Uterus (tissue), 4 donors: ENCODE data around the gene PCDHGA9. TPM values are rescaled to one million over a fixed set of nuclear protein-coding genes. Genes with fewer than 3 reads are reported as not detected.

Experiments
- DNase-seq, 2 donors: peaks; one replicate each; pipeline ENCODE4 v3.0.0-alpha.2; 2019 to 2020
- H3K27ac ChIP-seq, 2 donors: fragments of 200-600 bp; sonication (generic); 1 replicate in 1 of 2; 2 replicates in 1 of 2; pipeline ENCODE4 v1.5.1; 2016 to 2018
- H3K27me3 ChIP-seq, 2 donors: fragments of 200-600 bp; sonication (generic); one replicate each; pipeline ENCODE4 v1.5.1; 2018 to 2019; ENCODE audit warnings: control low read depth in 1 of 2
- H3K36me3 ChIP-seq, 2 donors: fragments of 200-600 bp; sonication (generic); one replicate each; pipeline ENCODE4 v1.5.1; 2019; ENCODE audit warnings: control low read depth in 1 of 2
- H3K4me1 ChIP-seq, 2 donors: fragments of 200-600 bp; sonication (generic); one replicate each; pipeline ENCODE4 v1.5.1; 2018 to 2019; ENCODE audit warnings: control low read depth in 1 of 2
- H3K4me3 ChIP-seq, 2 donors: fragments of 200-600 bp; sonication (generic); 1 replicate in 1 of 2; 2 replicates in 1 of 2; pipeline ENCODE4 v1.5.1; 2018 to 2019; ENCODE audit warnings: mild to moderate bottlenecking in 1 of 2
- H3K9me3 ChIP-seq, 2 donors: fragments of 200-600 bp; sonication (generic); one replicate each; pipeline ENCODE4 v1.5.1; 2019; ENCODE audit warnings: control low read depth in 1 of 2
- CTCF ChIP-seq, 4 experiments: fragments of 200-600 bp in 2 of 4; fragments of 450-650 bp in 2 of 4; sonication (generic) in 2 of 4; IDR thresholded peaks; one replicate each; pipeline ENCODE4 v1.5.1; 2016 to 2019; ENCODE audit warnings: antibody characterized with exemption in 4 of 4, mild to moderate bottlenecking in 2 of 4, moderate library complexity in 1 of 4
- POLR2A ChIP-seq, 2 donors: fragments of 450-650 bp; IDR thresholded peaks; one replicate each; pipeline ENCODE4 v1.6.1; 2016; ENCODE audit warnings: antibody characterized with exemption in 2 of 2, mild to moderate bottlenecking in 1 of 2, moderate library complexity in 1 of 2
- intact Hi-C: fragments of 100-400 bp; cut with DNase I; formaldehyde crosslinking; loops from one replicate; pipeline ENCODE4 v1.15.1; 2023; ENCODE audit warnings: low total_unique reads
- total RNA-seq, 4 donors: library from RNA; depleted of rRNA in 3 of 4; stranded (reverse); fragments of >200 nt in 3 of 4; gene quantifications; one replicate each; pipeline versions ENCODE4 v1.1.0 to v1.2.4, GENCODE V29; 2014 to 2023
- donor health status: DM: yes; HTN: yes; CAD: no.

PCDHGA9 gene
- 10 to 100 TPM; 11.8 to 18.7 (median 16.7) TPM for total RNA-seq

DNA sequence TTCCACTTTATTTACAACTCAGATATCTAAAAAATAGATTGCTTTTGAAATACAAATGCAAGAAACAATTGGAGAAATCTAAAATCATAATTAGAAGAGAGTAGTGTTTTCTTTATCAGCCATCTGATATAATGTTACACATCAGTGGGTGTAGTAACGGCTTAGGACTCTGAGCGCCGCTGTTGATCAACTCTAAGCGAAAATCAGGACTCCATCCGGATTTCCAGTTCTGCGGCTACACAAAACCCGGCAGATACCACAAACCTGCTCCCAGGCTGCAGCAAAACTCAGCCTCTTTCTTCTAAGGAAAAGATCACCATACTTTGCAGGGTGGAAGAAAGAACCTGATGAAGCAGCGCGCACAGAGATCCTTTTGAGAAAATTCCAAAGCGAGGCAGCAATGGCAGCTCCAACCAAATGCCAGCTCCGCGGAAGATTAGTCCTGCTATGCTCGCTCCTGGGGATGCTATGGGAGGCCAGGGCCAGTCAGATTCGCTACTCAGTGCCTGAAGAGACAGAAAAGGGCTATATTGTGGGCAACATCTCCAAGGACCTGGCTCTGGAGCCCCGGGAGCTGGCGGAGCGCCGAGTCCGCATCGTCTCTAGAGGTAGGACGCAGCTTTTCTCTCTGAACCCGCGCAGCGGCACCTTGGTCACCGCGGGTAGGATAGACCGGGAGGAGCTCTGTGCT is at the start of gene PCDHGA9:
PCDHGA9 (plus strand) TSS at position 226 of the 691 bp plus-strand sequence; CDS start at position 401, 175 bp downstream.
- Histone ChIP-seq H3K4me3 (peak within 1 kb of the TSS in 1 of 2 donors; percentile 16), H3K36me3 (no peaks in the 10 kb centered on the region), H3K27me3 (no peaks in the 10 kb centered on the region), H3K9me3 (peaks cover 0 to 90% of the 10 kb centered on the region in 2 donors), H3K4me1 (no peaks in the 10 kb centered on the region), H3K27ac (no peak within 1 kb of the TSS)
- intact Hi-C loops, result no loop called here
- DNase-seq, result no peak
- TF ChIP-seq POLR2A (IDR thresholded peaks at IDR 0.05), result no peak
- peak in 2 of 4 experiments; percentile 16 to 36 for TF ChIP-seq CTCF (IDR thresholded peaks at IDR 0.05)

- DNase-seq, result no peak
- TF ChIP-seq POLR2A (IDR thresholded peaks at IDR 0.05), result no peak
- TF ChIP-seq CTCF (IDR thresholded peaks at IDR 0.05), result no peak
- Histone ChIP-seq H3K4me1 (no peaks in the 10 kb centered on the region), H3K4me3 (peak within 1 kb of the TSS in 1 of 2 donors; percentile 13), H3K27ac (no peak within 1 kb of the TSS), H3K9me3 (peaks cover 0 to 74% of the 10 kb centered on the region in 2 donors), H3K27me3 (no peaks in the 10 kb centered on the region), H3K36me3 (no peaks in the 10 kb centered on the region)
- intact Hi-C loops, result no loop called here
Observed at GRCh38 chr5:141354900-141355469, 47.6 kb upstream of the PCDHGA9 start, which contains the start of gene PCDHGA4. PCDHGA4 (plus strand) TSS chr5:141355021; CDS start chr5:141355108, 87 bp downstream.

- DNase-seq, result no peak
- Histone ChIP-seq H3K4me1 (no peaks in the 10 kb centered on the region), H3K9me3 (peaks cover 0 to 80% of the 10 kb centered on the region in 2 donors), H3K4me3 (no peak overlapping the region), H3K36me3 (no peaks in the 10 kb centered on the region), H3K27me3 (no peaks in the 10 kb centered on the region), H3K27ac (no peak overlapping the region)
- TF ChIP-seq POLR2A (IDR thresholded peaks at IDR 0.05), result no peak
- no peak for TF ChIP-seq CTCF (IDR thresholded peaks at IDR 0.05)
- intact Hi-C loops, result no loop called here
Observed at GRCh38 chr5:141355641-141356040, 46.9 kb upstream of the PCDHGA9 start.

GRCh38 chr5:141356133-141356532 is 46.4 kb upstream of the PCDHGA9 start:
- Histone ChIP-seq H3K9me3 (peaks cover 0 to 80% of the 10 kb centered on the region in 2 donors), H3K27ac (no peak overlapping the region), H3K36me3 (no peaks in the 10 kb centered on the region), H3K4me3 (no peak overlapping the region), H3K27me3 (no peaks in the 10 kb centered on the region), H3K4me1 (no peaks in the 10 kb centered on the region)
- DNase-seq, result no peak
- no peak for TF ChIP-seq CTCF (IDR thresholded peaks at IDR 0.05)
- intact Hi-C loops, result no loop called here

DNA sequence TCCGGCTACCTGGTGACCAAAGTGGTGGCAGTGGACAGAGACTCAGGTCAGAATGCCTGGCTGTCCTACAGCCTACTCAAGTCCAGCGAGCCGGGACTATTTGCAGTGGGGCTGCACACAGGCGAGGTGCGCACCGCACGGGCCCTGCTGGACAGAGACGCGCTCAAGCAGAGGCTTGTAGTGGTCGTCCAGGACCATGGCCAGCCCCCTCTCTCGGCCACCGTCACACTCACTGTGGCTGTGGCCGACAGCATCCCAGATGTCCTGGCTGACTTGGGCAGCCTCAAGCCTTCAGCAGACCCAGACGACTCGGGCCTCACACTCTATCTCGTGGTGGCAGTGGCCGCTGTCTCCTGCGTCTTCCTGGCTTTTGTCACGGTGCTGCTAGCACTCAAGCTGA is 45.6 kb upstream of the PCDHGA9 start:
- H3K9me3 ChIP-seq, result peaks cover 0 to 79% of the 10 kb centered on the region in 2 donors
- DNase-seq, result no peak
- H3K4me1 ChIP-seq, result no peaks in the 10 kb centered on the region
- H3K27ac ChIP-seq, result no peak overlapping the region
- intact Hi-C loops, result no loop called here
- H3K4me3 ChIP-seq, result no peak overlapping the region
- TF ChIP-seq POLR2A (IDR thresholded peaks at IDR 0.05) (no peak), CTCF (IDR thresholded peaks at IDR 0.05) (no peak)
- H3K27me3 ChIP-seq, result no peaks in the 10 kb centered on the region
- no peaks in the 10 kb centered on the region for H3K36me3 ChIP-seq
